Measurements from ENCODE around the gene TMEM62.

GRCh38 chr15:43143203-43143941 lies 10.0 kb downstream of the TMEM62 start:
- TF ChIP-seq CTCF (IDR thresholded peaks at IDR 0.05) (peak; percentile 35), EZH2 (IDR thresholded peaks at IDR 0.05; ENCODE audit: borderline replicate concordance, insufficient read depth, low read depth, low read length, poor library complexity, severe bottlenecking) (no peak)

All from B cell (primary cell).